GM19025 (cell line): ENCODE data around the gene LGI1.

Experiments
- ATAC-seq: cut with Tn5 transposase; IDR thresholded peaks from one replicate; pipeline ENCODE4 v1.9.1; 2021; ENCODE audit warnings: mild to moderate bottlenecking, low read depth, moderate library complexity; ENCODE audit not compliant: unreplicated experiment

Gene LGI1

GRCh38 chr10:93754761-93755160, 3.0 kb upstream of the LGI1 start:
- no peak for ATAC-seq

GRCh38 chr10:93755443-93756116, 2.2 kb upstream of the LGI1 start:
- no peak for ATAC-seq

GRCh38 chr10:93756118-93756517, 1.6 kb upstream of the LGI1 start:
- no peak for ATAC-seq

GRCh38 chr10:93757136-93757535, 600 bp upstream of the LGI1 start:
- no peak for ATAC-seq

- ATAC-seq = no peak
Measured at GRCh38 chr10:93758508-93758885, 761 bp downstream of the LGI1 start.

- no peak for ATAC-seq
Measured at GRCh38 chr10:93758891-93759410, 1.2 kb downstream of the LGI1 start.

GRCh38 chr10:93760490-93760889, 2.8 kb downstream of the LGI1 start:
- ATAC-seq = no peak

- ATAC-seq = no peak
Measured at GRCh38 chr10:93762979-93763391, 5.2 kb downstream of the LGI1 start.

GRCh38 chr10:93766918-93767317, 9.2 kb downstream of the LGI1 start:
- no peak for ATAC-seq

- ATAC-seq = no peak
Measured at GRCh38 chr10:93767724-93768399, 10.1 kb downstream of the LGI1 start.

GRCh38 chr10:93768892-93769291, 11.2 kb downstream of the LGI1 start:
- ATAC-seq = no peak

GRCh38 chr10:93771354-93771753, 13.6 kb downstream of the LGI1 start:
- ATAC-seq = no peak

- ATAC-seq = no peak
Measured at GRCh38 chr10:93773120-93773519, 15.4 kb downstream of the LGI1 start.

- no peak for ATAC-seq
Measured at GRCh38 chr10:93773705-93774104, 16.0 kb downstream of the LGI1 start.

- no peak for ATAC-seq
Measured at GRCh38 chr10:93775356-93775755, 17.6 kb downstream of the LGI1 start.

GRCh38 chr10:93777092-93777491, 19.4 kb downstream of the LGI1 start:
- no peak for ATAC-seq

- no peak for ATAC-seq
Measured at GRCh38 chr10:93784059-93784458, 26.3 kb downstream of the LGI1 start.

GRCh38 chr10:93788413-93789208, 30.9 kb downstream of the LGI1 start:
- no peak for ATAC-seq

- no peak for ATAC-seq
Measured at GRCh38 chr10:93790439-93790838, 32.7 kb downstream of the LGI1 start.

- no peak for ATAC-seq
Measured at GRCh38 chr10:93796167-93796566, 38.4 kb downstream of the LGI1 start.

- ATAC-seq = no peak
Measured at GRCh38 chr10:93797825-93798224, 40.1 kb downstream of the LGI1 start.
